GM12878 (cell line): ENCODE measurements around the gene GH1.

ENCODE experiments used
- BCLAF1 ChIP-seq: fragments of 450-650 bp; IDR thresholded peaks from 2 replicates; pipeline ENCODE4 v1.6.1; 2017; ENCODE audit warnings: antibody characterized with exemption, mild to moderate bottlenecking, moderate library complexity
- CEBPB ChIP-seq, 2 experiments: fragments of 150-350 bp in 1 of 2; IDR thresholded peaks; 2 replicates each; pipeline ENCODE4 v1.6.1; 2012 to 2014; ENCODE audit warnings: low read depth in 2 of 2, low read length in 2 of 2, borderline replicate concordance in 1 of 2, inconsistent platforms in 1 of 2
- CTCF ChIP-seq, 3 experiments: IDR thresholded peaks in 2 of 3; conservative IDR thresholded peaks in 1 of 3; 2 replicates each; pipeline ENCODE4 v1.5.1; 2011; ENCODE audit warnings: low read depth in 3 of 3, low read length in 3 of 3, mild to moderate bottlenecking in 3 of 3, control low read depth in 2 of 3, moderate library complexity in 2 of 3, inconsistent platforms in 1 of 3, mixed read lengths in 1 of 3; ENCODE audit not compliant: control insufficient read depth in 2 of 3, insufficient read depth in 1 of 3; ENCODE audit errors: extremely low read depth in 1 of 3
- EZH2 ChIP-seq: IDR thresholded peaks from 2 replicates; pipeline ENCODE4 v1.6.1; 2012; ENCODE audit warnings: low read depth, mild to moderate bottlenecking, control low read depth, inconsistent platforms, low read length, borderline replicate concordance; ENCODE audit not compliant: control insufficient read depth
- MAX ChIP-seq: IDR thresholded peaks from 2 replicates; pipeline ENCODE4 v1.6.1; 2012; ENCODE audit warnings: low read depth, low read length, improper control_type of control experiment
- PAX8 ChIP-seq: fragments of 450-650 bp; IDR thresholded peaks from 2 replicates; pipeline ENCODE4 v1.6.1; 2017; ENCODE audit warnings: mild to moderate bottlenecking, moderate library complexity
- PML ChIP-seq: IDR thresholded peaks from 2 replicates; pipeline ENCODE4 v1.6.1; 2012; ENCODE audit warnings: low read length, inconsistent platforms
- POLR2A ChIP-seq: IDR thresholded peaks from 2 replicates; pipeline ENCODE4 v1.6.1; 2011; ENCODE audit warnings: low read depth, mild to moderate bottlenecking, low read length
- RAD21 ChIP-seq: IDR thresholded peaks from 2 replicates; pipeline ENCODE4 v1.6.1; 2011; ENCODE audit warnings: mild to moderate bottlenecking, low read depth, low read length, moderate library complexity; ENCODE audit not compliant: insufficient read depth
- REST ChIP-seq: IDR thresholded peaks from 2 replicates; pipeline ENCODE4 v1.6.1; 2012; ENCODE audit warnings: mild to moderate bottlenecking, low read depth, low read length
- STAT3 ChIP-seq: IDR thresholded peaks from 2 replicates; pipeline ENCODE4 v1.6.1; 2011; ENCODE audit warnings: low read depth, low read length, improper control_type of control experiment
- TARDBP ChIP-seq: IDR thresholded peaks from 2 replicates; pipeline ENCODE4 v1.6.1; 2016; ENCODE audit warnings: borderline replicate concordance
- USF2 ChIP-seq: IDR thresholded peaks from 2 replicates; pipeline ENCODE4 v1.6.1; 2011; ENCODE audit warnings: low read depth, low read length, improper control_type of control experiment, borderline replicate concordance
- ZZZ3 ChIP-seq: IDR thresholded peaks from 2 replicates; pipeline ENCODE4 v1.6.1; 2011; ENCODE audit warnings: low read depth; ENCODE audit not compliant: control insufficient read depth, insufficient read length

- TF ChIP-seq BCLAF1 (no peak), CTCF (IDR thresholded peaks at IDR 0.05 in 2 of 3, conservative IDR thresholded peaks at IDR 0.05 in 1 of 3; ENCODE audit: control insufficient read depth in 2 of 3, extremely low read depth in 1 of 3, insufficient read depth in 1 of 3, low read depth in 3 of 3, low read length in 3 of 3) (peak; percentile 65 to 85 (median 78)), MAX (no peak), USF2 (no peak), REST (no peak), POLR2A (0 out of 2 replicates have a peak, but pooled peaks have one; percentile 49), EZH2 (no peak), RAD21 (peak; percentile 65), PML (no peak), PAX8 (no peak), ZZZ3 (no peak), TARDBP (no peak), STAT3 (no peak), CEBPB (IDR thresholded peaks at IDR 0.05; ENCODE audit: borderline replicate concordance in 1 of 2, low read depth in 2 of 2, low read length in 2 of 2) (no peak)
Observed at GRCh38 chr17:63946440-63947363, 28.1 kb upstream of the GH1 start.
